Neural cell (in vitro differentiated cells): ENCODE results near the gene SZT2.
"Not testable (repeated sequence)": the region's sequence is repeated elsewhere in the genome, so short reads cannot be mapped to it uniquely, and the experiment has no call there.

ENCODE experiments used
- EP300 ChIP-seq: fragments of 450-650 bp; conservative IDR thresholded peaks from 2 replicates; pipeline ENCODE4 v1.6.1; 2014; ENCODE audit warnings: antibody characterized with exemption, mild to moderate bottlenecking, moderate library complexity; ENCODE audit not compliant: poor library complexity, severe bottlenecking
- EZH2 ChIP-seq: fragments of 200-600, 300-800 bp; shearing (Covaris generic), sonication (generic); IDR thresholded peaks from 2 replicates; pipeline ENCODE4 v1.6.1; 2014; ENCODE audit warnings: antibody characterized with exemption, low read length, borderline replicate concordance, mild to moderate bottlenecking; ENCODE audit not compliant: insufficient read depth, poor library complexity, severe bottlenecking
- MXI1 ChIP-seq: fragments of 450-650 bp; conservative IDR thresholded peaks from 2 replicates; pipeline ENCODE4 v1.6.1; 2014; ENCODE audit warnings: antibody characterized with exemption, mild to moderate bottlenecking; ENCODE audit not compliant: poor library complexity, severe bottlenecking
- POLR2AphosphoS5 ChIP-seq: IDR thresholded peaks from 2 replicates; pipeline ENCODE4 v1.6.1; 2012
- TAF1 ChIP-seq: IDR thresholded peaks from 2 replicates; pipeline ENCODE4 v1.6.1; 2012; ENCODE audit warnings: low read depth
- TF ChIP-seq, protein P1 (sequence below): fragments of 450-650 bp; IDR thresholded peaks from 2 replicates; pipeline ENCODE4 v1.5.1; 2014; ENCODE audit warnings: antibody characterized with exemption, mild to moderate bottlenecking, moderate library complexity; ENCODE audit not compliant: poor library complexity, severe bottlenecking
- TF ChIP-seq, protein P2 (sequence below): IDR thresholded peaks from 2 replicates; pipeline ENCODE4 v1.6.1; 2012; ENCODE audit warnings: borderline replicate concordance

DNA sequence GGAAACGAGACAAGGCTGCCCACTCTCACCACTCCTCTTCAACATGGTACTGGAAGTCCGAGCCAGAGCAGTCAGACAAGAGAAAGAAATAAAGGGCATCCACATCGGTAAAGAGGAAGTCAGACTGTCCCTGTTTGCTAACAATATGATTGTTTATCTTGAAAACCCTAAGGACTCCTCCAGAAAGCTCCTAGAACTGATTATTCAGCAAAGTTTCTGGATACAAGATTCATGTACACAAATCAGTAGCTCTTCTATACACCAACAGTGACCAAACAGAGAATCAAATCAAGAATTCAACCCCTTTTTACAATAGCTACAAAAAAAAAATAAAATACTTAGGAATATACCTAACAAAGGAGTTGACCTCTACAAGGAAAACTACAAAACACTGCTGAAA, 68.7 kb downstream of the SZT2 start:
- TF ChIP-seq POLR2AphosphoS5, EP300, EZH2, TAF1, MXI1: not testable (repeated sequence)
- TF ChIP-seq, protein P1, sequence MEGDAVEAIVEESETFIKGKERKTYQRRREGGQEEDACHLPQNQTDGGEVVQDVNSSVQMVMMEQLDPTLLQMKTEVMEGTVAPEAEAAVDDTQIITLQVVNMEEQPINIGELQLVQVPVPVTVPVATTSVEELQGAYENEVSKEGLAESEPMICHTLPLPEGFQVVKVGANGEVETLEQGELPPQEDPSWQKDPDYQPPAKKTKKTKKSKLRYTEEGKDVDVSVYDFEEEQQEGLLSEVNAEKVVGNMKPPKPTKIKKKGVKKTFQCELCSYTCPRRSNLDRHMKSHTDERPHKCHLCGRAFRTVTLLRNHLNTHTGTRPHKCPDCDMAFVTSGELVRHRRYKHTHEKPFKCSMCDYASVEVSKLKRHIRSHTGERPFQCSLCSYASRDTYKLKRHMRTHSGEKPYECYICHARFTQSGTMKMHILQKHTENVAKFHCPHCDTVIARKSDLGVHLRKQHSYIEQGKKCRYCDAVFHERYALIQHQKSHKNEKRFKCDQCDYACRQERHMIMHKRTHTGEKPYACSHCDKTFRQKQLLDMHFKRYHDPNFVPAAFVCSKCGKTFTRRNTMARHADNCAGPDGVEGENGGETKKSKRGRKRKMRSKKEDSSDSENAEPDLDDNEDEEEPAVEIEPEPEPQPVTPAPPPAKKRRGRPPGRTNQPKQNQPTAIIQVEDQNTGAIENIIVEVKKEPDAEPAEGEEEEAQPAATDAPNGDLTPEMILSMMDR: not testable (repeated sequence)
- TF ChIP-seq, protein P2, sequence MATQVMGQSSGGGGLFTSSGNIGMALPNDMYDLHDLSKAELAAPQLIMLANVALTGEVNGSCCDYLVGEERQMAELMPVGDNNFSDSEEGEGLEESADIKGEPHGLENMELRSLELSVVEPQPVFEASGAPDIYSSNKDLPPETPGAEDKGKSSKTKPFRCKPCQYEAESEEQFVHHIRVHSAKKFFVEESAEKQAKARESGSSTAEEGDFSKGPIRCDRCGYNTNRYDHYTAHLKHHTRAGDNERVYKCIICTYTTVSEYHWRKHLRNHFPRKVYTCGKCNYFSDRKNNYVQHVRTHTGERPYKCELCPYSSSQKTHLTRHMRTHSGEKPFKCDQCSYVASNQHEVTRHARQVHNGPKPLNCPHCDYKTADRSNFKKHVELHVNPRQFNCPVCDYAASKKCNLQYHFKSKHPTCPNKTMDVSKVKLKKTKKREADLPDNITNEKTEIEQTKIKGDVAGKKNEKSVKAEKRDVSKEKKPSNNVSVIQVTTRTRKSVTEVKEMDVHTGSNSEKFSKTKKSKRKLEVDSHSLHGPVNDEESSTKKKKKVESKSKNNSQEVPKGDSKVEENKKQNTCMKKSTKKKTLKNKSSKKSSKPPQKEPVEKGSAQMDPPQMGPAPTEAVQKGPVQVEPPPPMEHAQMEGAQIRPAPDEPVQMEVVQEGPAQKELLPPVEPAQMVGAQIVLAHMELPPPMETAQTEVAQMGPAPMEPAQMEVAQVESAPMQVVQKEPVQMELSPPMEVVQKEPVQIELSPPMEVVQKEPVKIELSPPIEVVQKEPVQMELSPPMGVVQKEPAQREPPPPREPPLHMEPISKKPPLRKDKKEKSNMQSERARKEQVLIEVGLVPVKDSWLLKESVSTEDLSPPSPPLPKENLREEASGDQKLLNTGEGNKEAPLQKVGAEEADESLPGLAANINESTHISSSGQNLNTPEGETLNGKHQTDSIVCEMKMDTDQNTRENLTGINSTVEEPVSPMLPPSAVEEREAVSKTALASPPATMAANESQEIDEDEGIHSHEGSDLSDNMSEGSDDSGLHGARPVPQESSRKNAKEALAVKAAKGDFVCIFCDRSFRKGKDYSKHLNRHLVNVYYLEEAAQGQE: not testable (repeated sequence)
